ENCODE results near the gene SLC6A2. TPM values are rescaled to one million over a fixed set of nuclear protein-coding genes. Genes with fewer than 3 reads are reported as not detected.
"Not testable (repeated sequence)": the region's sequence is repeated elsewhere in the genome, so short reads cannot be mapped to it uniquely, and the experiment has no call there.

Gene SLC6A2
- total and polyA plus RNA-seq, 9 of the 15 experiments (the other 6 are each of a cell fraction or from before 2014, with no cell fraction given), result not detected

- H3K9ac ChIP-seq (ENCODE audit: insufficient read depth in 1 of 2, low read depth in 2 of 2, low read length in 2 of 2); H3K27me3 ChIP-seq (ENCODE audit: control insufficient read depth in 2 of 2, insufficient read depth in 2 of 2, low read length in 2 of 2); in situ Hi-C loops (cut with MboI); H3K79me2 ChIP-seq (ENCODE audit: control insufficient read depth, insufficient read depth, low read length); BruUV-seq (replicated peaks); CTCF ChIA-PET (ENCODE audit: low intra/inter-chr PET ratio); intact Hi-C loops (cut with micrococcal nuclease); ATAC-seq; FAIRE-seq; H3K9me1 ChIP-seq (ENCODE audit: control insufficient read depth, insufficient read depth, low read length); H3K4me2 ChIP-seq (ENCODE audit: insufficient read depth, low read length); H3K4me3 ChIP-seq; H3K4me1 ChIP-seq (replicated peaks in 1 of 2; ENCODE audit: control insufficient read depth in 2 of 2, insufficient read depth in 2 of 2, low read length in 2 of 2); H3K36me3 ChIP-seq (ENCODE audit: control insufficient read depth, insufficient read depth, low read length); H4K20me1 ChIP-seq (replicated peaks; ENCODE audit: control insufficient read depth, insufficient read depth, low read length); TF ChIP-seq ETV6 (CRISPR knock-in tag; IDR thresholded peaks at IDR 0.05; ENCODE audit: borderline replicate concordance): not testable (repeated sequence)
- 21% methylated on average over 5 of the region's 5 CpGs for WGBS (ENCODE audit: insufficient coverage, low coverage, missing lambda C conversion rate)
- H2AFZ ChIP-seq (ENCODE audit: low read depth, low read length), result peak overlapping the region; percentile 51; the same call in 1 of the 2 replicates
- TF ChIP-seq C11orf30 (IDR thresholded peaks at IDR 0.05; ENCODE audit: low read depth), result peak; percentile 33; the same call in 1 of the 2 replicates
- peak; percentile 77 to 98 for TF ChIP-seq ETV6 (IDR thresholded peaks at IDR 0.05; ENCODE audit: borderline replicate concordance in 1 of 2, low read depth in 2 of 2, low read length in 1 of 2)
- peak; percentile 70 for TF ChIP-seq NFE2 (IDR thresholded peaks at IDR 0.05; ENCODE audit: low read depth)
- peak; percentile 71 for TF ChIP-seq BACH1 (tag; IDR thresholded peaks at IDR 0.05)
- 0 out of 2 replicates have a peak, but pooled peaks have one; percentile 0 for TF ChIP-seq MAFF (IDR thresholded peaks at IDR 0.05; ENCODE audit: low read length)
- TF ChIP-seq SRF (CRISPR knock-in tag; IDR thresholded peaks at IDR 0.05), result peak in 1 of 2 experiments; percentile 40; a peak in 1 of 4 replicates
- TF ChIP-seq ZNF316 (IDR thresholded peaks at IDR 0.05), result peak; percentile 77
- TF ChIP-seq GABPA (tag; conservative IDR thresholded peaks at IDR 0.05; ENCODE audit: low read depth), result peak; percentile 51; the same call in 1 of the 2 replicates
- POLR2A ChIA-PET, result interaction anchor here (0.7 to 0.9 kb wide), 2 partner anchors 12 to 26 kb away, joined by 3 to 4 read pairs; no protein-coding TSS in a partner anchor
- DNase-seq (ENCODE audit: extremely low read depth in 1 of 4, low spot score in 3 of 4), result peak in 1 of 4 experiments; percentile 37
- H3K9me3 ChIP-seq (replicated peaks; ENCODE audit: control insufficient read depth, insufficient read depth, low read depth, low read length), result peaks cover 13% of the 10 kb centered on the region
- H3K27ac ChIP-seq (ENCODE audit: extremely low read depth, low read depth, low read length), result peak overlapping the region; percentile 90
Measured at GRCh38 chr16:55752465-55753144, 96.8 kb downstream of the SLC6A2 start.

Measured in K562 (cell line).